NCI-H748 treated with DMSO at 0.1 percent for 48 hours (cell line): ENCODE measurements around the gene CXCR3.
"Not testable (repeated sequence)": the region's sequence is repeated elsewhere in the genome, so short reads cannot be mapped to it uniquely, and the experiment has no call there.

Experiments
- DNase-seq: peaks from one replicate; lab custom pipeline; 2025; lab: John Stamatoyannopoulos, UW

The CXCR3 gene

DNA sequence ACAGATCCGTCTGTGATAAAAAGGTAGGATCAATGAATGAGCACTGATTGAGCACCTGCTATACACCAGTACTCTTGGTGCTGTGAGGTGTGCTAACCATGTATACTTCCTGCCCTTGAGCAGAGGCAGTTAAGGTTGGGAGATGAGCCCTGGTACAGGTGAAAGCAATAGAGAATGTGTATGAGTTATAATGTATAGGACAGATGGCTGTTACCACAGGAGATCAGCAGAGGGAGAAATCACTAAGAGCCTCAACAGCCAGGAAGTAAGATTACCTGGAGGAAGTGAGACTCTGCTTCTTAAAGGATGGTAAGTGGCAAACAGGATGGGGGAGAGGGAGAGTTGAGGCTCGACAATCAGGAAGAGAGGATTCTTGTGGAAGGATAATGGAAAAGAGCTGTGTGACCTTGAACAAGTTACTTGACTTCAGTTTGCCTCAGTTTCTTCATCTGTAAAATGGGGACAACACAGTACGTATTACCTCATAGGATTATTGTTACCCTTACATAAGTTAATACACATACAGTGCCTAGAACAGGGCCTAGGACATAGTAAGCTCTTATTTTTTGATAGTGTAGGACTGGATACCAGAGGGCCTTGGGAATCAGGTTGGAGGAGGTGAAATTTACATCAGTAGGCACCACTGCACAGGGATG lies 9.1 kb downstream of the CXCR3 start:
- DNase-seq, result no peak

DNA sequence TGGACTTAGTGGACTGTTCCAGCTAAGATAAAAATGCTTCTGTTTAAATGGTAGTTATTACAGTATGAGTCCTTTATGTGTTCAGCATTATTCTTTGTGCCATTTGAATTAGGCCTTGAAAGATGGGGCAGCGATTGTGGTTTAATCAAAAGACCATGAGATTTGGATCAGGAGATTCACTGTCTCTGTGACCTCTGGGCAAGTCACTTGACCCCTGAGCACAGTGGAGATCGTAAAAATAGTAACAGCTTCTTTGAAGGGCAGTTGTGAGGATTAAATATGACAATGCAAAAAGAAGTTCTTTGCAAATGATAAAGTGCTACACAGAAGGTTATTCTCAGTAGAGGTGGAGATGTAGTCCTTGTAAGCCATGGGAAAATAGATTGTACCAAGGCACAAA lies 10.8 kb downstream of the CXCR3 start:
- no peak for DNase-seq

DNA sequence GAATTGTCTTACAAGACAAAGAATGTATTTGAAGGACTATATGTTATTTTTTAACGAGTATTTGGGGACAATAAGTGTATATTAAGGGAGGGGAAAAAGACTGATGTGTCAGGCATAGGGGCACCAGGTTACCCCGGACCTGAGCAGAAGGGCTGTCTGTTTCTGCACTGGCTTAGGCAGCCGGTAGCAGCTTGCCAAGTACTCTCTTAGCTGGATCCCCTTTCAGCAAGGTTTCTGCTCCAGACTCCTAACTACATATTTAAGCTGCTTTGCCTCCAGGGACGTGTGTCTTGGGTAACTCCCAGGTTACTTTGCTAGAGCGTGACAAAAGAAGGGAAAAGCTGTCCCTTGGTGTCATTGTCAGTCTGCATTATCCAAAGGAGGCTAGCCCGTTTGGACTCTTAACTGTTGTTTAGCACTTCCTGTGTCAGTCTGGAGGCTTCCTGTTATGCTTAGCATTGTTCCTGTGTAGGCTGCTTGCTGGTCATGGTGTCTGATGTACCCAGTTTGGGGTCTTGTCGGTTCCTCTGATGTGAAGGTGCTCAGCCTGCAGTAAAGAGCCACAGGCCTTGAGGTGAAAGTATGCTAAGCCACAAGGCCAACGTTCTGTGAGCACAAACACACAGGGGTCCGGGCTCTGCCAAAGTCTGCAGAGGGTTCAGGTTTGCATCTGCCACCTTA lies 11.6 kb downstream of the CXCR3 start:
- no peak for DNase-seq

DNA sequence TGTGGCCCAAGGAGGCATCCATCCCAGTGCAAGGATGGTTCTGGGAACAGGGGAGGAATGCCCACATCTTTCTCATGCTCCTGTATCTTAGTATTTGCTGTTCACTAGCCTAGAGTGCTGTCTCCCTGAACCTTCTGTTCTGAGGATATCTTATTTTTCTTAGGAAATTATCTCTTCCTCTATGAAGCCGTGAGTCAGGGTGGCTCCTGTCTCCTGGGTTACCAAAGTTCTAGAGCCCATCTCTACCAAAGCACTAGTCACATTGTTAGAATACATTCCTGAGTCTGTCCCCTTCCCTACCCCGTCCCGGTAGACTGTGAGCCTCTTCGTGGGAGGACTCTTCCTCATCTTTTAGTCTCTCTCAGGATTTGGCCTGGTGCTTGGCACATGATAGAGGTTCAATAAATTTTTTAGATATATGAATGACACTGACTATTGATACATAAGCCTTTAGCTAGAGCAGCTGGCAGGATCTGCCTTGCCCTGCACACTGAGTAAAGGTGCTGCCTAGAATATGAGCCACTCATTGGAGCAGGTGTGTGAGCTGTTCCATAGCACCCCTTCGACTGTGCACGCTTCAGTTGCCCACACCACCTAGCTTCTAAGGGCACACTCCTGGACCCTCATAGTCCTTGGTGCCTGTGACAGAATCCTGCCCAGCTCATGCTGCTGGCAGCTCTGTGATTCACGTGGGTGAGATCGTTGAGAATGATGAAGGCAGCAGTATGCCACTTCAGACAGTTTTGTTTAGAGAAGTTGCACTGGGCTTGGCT lies 13.3 kb downstream of the CXCR3 start:
- no peak for DNase-seq

DNA sequence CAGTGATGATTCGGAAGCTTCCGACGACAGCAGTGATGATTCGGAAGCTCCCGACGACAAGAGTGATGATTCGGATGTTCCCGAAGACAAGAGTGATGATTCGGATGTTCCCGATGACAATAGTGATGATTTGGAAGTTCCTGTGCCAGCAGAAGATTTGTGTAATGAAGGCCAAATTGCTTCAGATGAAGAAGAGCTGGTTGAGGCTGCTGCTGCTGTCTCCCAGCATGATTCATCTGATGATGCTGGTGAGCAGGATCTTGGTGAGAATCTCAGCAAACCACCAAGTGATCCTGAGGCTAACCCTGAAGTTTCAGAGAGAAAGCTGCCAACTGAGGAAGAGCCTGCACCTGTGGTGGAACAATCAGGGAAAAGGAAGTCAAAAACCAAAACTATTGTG lies 14.2 kb downstream of the CXCR3 start:
- DNase-seq, result no peak

DNA sequence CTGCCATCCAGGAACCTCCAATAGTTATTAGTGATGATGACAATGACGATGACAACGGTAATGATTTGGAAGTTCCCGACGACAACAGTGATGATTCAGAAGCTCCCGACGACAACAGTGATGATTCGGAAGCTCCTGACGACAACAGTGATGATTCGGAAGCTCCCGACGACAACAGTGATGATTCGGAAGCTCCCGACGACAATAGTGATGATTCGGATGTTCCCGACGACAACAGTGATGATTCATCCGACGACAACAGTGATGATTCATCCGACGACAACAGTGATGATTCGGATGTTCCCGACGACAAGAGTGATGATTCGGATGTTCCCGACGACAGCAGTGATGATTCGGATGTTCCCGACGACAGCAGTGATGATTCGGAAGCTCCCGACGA lies 14.7 kb downstream of the CXCR3 start:
- DNase-seq, result no peak

DNA sequence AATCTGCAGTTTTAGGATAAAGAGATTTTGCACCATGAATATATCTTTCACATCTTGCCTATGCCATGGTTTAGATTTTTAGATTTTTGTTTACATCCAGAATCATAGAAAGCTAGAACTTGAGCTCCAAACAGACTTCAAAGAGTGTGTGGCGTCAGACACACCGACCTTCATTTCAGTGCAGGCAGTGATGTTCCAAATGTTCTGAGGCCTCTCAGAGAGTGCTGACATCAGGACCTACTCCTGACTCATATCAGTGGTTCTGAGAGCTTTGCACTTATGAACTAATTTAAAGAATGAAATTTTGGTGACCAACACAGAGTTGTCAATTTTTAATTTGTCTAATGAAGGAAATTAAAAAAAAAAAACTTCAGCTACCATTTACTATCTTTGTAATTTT lies 18.3 kb downstream of the CXCR3 start:
- DNase-seq, result no peak

DNA sequence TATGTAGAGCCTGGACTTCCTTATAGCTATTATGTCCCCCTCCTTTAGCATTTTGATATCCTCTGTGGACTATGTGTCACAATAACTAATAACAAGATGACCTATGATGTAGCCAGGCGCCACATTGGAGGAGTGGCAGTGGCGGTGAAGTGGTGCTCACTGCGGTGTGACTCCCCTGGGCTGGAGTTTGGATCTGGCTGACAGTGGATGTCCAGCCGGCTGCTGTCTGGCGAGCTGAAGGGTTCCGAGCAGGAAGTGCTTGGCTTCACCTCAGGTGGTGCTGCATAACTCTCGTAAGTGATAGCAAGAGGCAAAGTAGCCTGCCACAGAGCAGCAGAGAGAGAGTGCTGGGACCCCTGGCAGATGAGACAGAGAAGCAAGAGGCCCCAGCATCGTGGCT lies 25.1 kb downstream of the CXCR3 start:
- DNase-seq, result not testable (repeated sequence)

DNA sequence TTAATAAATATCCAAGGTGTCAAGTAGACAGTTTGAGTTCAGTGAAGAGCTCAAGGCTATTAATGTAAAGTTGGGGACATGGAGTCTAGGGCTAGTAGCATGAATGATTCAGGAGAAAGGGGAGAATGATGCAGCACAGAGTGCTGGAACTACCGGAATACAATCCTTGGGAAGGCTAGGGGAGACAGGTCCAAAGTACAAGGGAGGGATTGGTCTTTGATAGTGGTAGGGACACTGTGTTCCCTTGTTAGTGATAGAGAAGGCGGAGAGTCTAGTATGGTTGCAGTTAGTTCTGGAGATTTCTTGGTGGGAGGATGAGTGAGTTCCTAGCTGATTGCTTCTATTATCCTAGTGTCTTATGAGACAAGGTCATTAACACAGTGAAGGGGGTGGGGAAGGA lies 31.4 kb downstream of the CXCR3 start:
- no peak for DNase-seq

DNA sequence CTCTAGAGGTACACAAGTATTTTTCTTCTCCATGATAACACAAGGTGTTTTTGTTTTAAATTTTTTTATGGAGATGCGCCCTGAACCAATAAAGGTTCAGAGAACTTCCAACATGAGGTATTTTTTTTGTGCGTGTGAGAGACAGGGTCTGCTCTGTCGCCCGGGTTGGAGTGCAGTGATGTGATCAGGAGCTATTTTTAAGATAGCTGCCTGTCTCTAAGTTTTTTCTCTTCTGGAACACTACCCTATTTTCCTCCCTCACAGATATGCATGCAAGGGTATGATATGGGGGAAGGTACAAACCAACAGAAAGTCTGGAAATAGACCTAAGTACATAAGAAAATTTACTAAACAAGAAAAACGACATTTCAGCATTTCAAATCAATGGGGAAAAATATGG lies 37.1 kb downstream of the CXCR3 start:
- DNase-seq, result no peak

DNA sequence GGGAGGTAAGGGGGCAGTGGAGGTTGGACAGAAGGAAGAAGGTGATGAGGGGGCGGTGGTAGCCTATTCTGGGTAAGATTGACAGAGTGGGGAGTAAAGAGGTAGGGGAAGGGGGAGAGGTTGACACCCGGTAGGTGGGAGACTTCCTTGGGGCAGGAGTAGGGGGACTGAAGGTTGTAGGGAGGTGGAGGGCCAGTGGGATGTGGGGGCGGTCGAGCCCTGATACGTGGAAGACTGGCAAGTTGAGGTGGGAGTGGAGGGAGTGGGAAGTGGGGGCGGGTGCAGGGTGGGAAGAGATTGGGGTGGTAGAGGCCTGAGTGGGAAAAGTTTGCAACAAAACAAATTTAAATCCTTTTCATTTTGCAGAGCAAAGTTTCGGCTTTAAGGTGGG lies 38.3 kb downstream of the CXCR3 start:
- no peak for DNase-seq

DNA sequence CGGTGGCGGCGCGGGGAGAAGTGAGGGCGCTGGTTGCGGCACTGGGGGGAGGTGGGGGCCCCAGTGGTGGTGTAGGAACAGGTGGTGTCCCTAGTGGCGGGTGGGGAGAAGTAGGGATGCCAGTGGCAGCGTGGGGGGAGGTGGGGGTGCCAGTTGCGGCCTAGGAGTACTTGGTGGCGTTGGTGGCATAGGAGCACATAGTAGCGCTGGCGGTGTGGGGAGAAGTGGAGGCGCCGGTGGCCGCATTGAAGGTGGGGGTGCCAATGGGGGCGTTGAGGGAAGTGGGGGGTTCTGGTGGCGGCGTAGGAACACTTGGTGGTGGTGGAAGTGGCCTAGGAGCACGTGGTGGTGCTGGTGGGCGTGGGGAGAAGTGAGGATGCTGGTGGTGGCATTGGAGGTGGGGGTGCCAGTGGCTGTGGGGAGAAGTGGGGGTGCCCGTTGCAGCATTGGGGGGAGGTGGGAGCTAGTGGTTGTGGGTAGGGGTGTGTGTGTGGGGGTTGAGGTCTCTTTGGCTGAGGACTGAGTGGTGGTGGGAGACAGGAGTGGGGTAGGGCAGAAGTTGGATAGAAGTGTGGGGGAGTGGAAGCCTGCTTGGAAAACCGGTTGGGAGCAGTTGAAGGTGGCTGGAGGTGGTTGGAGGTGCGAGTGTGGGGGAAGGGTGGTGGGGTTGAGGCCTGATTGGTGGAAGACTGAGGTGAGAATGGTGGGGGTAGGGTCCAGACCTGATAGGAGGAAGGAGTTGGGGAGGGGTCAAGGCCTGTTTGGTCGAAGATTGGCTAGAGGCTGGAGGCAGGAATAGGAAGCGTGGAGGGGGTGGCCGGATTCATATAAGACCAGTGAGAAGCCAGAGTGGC lies 38.9 kb downstream of the CXCR3 start:
- no peak for DNase-seq

DNA sequence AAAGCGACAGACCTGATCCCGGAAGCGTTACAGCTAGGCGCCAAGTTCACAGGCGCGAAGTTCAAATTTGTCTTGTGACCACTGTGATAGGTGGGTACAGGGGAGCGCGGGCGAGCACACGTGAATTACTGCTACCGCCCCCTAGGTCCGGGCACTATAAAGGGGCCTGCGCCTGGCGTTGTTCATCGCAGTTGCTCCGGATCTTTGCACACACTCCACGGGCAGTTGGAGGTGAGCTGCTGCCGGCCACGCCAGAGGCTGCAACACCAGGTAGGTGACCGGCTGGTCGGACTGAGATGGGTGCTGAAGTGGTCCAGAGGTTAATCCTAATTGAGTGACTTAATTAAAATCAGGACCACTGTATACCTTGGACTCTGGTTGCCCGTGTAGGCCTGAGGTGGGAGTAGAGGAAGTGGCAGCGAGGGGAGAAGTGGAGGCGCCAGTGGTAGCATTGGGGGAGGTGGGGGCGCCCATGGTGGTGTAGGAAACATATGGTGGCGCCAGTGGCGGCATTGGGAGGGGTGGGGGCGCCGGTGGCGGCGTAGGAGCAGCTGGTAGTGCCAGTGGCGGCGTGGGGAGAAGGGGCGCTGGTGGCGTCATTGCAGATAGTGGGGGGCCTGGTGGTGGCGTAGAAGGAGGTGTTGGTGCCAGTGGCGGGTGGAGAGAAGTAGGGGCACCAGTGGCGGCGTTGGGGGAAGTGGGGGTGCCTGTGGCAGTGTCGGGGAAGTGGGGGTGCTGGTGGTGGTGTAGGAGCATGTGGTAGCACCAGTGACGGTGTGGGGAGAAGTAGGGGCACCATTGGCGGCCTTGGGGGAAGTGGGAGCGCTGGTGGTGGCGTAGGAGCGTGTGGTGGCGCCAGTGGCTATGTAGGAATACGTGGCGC lies 39.8 kb downstream of the CXCR3 start, which contains the start of gene GCNA:
Gene GCNA, plus strand, starts transcription at position 185 of the 883 bp plus-strand sequence. CDS start 2,385 bp downstream, outside the sequence.
- DNase-seq, result no peak

DNA sequence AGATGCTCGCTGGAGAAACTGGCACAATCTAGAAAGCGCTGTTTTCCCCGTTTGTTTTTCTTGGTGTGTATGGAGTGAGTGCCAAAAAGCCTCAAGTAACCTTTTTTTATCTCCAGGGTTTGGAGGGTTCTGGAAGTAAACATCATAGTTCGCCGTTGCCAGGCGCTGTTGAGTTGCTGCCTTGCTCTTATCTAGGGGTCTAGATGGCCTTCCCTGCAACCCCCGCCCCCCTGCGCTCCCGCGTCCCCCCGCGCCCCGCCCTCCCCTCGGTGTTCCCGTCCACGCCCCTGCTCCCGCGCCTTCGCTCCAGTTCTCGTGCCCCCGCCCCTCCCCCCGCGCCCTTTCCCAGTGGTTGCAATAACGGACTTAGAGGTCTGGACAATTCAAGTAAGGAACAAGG lies 40.6 kb downstream of the CXCR3 start:
- no peak for DNase-seq

DNA sequence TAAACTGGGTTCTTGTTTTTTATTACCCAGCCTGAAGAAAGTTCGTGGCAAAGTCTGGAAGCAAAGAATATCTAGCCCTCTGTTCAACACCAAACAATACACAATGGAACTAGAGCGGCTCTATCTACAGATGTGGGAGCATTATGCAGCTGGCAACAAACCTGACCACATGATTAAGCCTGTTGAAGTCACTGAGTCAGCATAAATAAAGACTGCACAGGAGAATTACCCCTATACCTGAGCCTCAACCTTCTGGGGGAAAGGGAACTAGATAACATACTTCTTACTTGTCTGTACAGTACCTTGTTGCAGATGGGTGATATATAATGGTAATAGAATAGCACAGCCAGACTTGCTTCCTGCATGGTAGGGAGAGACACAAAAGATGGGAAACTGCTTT lies 44.7 kb downstream of the CXCR3 start:
- no peak for DNase-seq

DNA sequence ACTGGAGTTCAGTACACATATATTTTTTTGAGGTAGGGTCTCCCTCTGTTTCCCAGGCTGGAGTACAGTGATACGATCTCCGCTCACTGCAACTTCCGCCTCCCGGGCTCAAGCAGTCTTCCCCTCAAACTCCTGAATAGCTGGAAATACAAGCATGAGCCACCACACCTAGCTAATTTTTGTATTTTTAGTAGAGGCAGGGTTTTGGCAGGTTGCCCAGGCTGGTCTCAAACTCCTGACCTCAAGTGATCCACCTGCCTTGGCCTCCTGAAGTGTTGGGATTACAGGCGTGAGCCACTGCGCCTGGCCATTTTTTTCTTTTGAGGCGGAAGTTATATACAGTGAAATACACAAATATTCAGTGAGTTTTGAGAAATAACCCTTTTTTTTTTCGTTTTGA lies 46.9 kb downstream of the CXCR3 start:
- DNase-seq, result not testable (repeated sequence)
